Parathyroid adenoma (tissue), 2 donors: ENCODE results near the gene EEF1A2.

Experiments used
- H2AFZ ChIP-seq: fragments of 300-600 bp; sonication (generic); one replicate; pipeline ENCODE4 v1.7.0; 2017; ENCODE audit warnings: antibody characterized with exemption, mild to moderate bottlenecking
- H3K27ac ChIP-seq: fragments of 300-600 bp; sonication (generic); one replicate; pipeline ENCODE4 v1.7.0; 2017
- H3K27me3 ChIP-seq: fragments of 300-600 bp; sonication (generic); one replicate; pipeline ENCODE4 v1.7.0; 2017; ENCODE audit warnings: low read length; ENCODE audit not compliant: control insufficient read depth, insufficient read depth
- H3K36me3 ChIP-seq: fragments of 300-600 bp; sonication (generic); one replicate; pipeline ENCODE4 v1.7.0; 2017; ENCODE audit warnings: low read length; ENCODE audit not compliant: control insufficient read depth, insufficient read depth
- H3K4me1 ChIP-seq: fragments of 300-600 bp; sonication (generic); one replicate; pipeline ENCODE4 v1.7.0; 2017; ENCODE audit warnings: control low read depth
- H3K4me2 ChIP-seq: fragments of 300-600 bp; sonication (generic); one replicate; pipeline ENCODE4 v1.7.0; 2017; ENCODE audit warnings: low read length
- H3K4me3 ChIP-seq: fragments of 300-600 bp; sonication (generic); one replicate; pipeline ENCODE4 v1.7.0; 2017; ENCODE audit warnings: low read depth, low read length
- H3K79me2 ChIP-seq: fragments of 300-600 bp; sonication (generic); one replicate; pipeline ENCODE4 v1.7.0; 2017; ENCODE audit warnings: control low read depth
- H3K9ac ChIP-seq: fragments of 300-600 bp; sonication (generic); one replicate; pipeline ENCODE4 v1.7.0; 2017; ENCODE audit warnings: mild to moderate bottlenecking
- H3K9me3 ChIP-seq: fragments of 300-600 bp; sonication (generic); one replicate; pipeline ENCODE4 v1.7.0; 2017; ENCODE audit warnings: low read length; ENCODE audit not compliant: control insufficient read depth
- CTCF ChIP-seq: fragments of 300-600 bp; sonication (generic); IDR thresholded peaks from one replicate; pipeline ENCODE4 v1.7.0; 2017; ENCODE audit warnings: antibody characterized with exemption, mild to moderate bottlenecking
- donor health status: primary hyperparathyroidism.

EEF1A2 gene

GRCh38 chr20:63495167-63495720, 3.6 kb downstream of the EEF1A2 start:
- H3K4me3 ChIP-seq: no peak overlapping the region
- H3K9me3 ChIP-seq: no peaks in the 10 kb centered on the region
- H3K4me1 ChIP-seq: peaks cover 3% of the 10 kb centered on the region
- H3K4me2 ChIP-seq: no peak overlapping the region
- no peak for TF ChIP-seq CTCF
- no peak overlapping the region for H2AFZ ChIP-seq
- no peaks in the 10 kb centered on the region for H3K27me3 ChIP-seq
- H3K36me3 ChIP-seq: no peaks in the 10 kb centered on the region
- H3K27ac ChIP-seq: no peak overlapping the region
- no peak overlapping the region for H3K9ac ChIP-seq
- H3K79me2 ChIP-seq: no peaks in the 10 kb centered on the region

- Histone ChIP-seq H3K9ac (no peak overlapping the region), H3K4me3 (no peak overlapping the region), H3K79me2 (no peaks in the 10 kb centered on the region), H3K4me2 (no peak overlapping the region), H3K36me3 (no peaks in the 10 kb centered on the region), H3K4me1 (peaks cover 3% of the 10 kb centered on the region), H3K27me3 (no peaks in the 10 kb centered on the region), H3K9me3 (no peaks in the 10 kb centered on the region), H3K27ac (no peak overlapping the region), H2AFZ (no peak overlapping the region)
- no peak for TF ChIP-seq CTCF
Measured at GRCh38 chr20:63494420-63495166, 4.3 kb downstream of the EEF1A2 start.

GRCh38 chr20:63494084-63494419, 4.8 kb downstream of the EEF1A2 start:
- Histone ChIP-seq H3K4me1 (peaks cover 3% of the 10 kb centered on the region), H3K27ac (no peak overlapping the region), H3K36me3 (no peaks in the 10 kb centered on the region), H3K27me3 (no peaks in the 10 kb centered on the region), H2AFZ (no peak overlapping the region), H3K4me3 (no peak overlapping the region), H3K79me2 (no peaks in the 10 kb centered on the region), H3K9ac (no peak overlapping the region), H3K9me3 (no peaks in the 10 kb centered on the region), H3K4me2 (no peak overlapping the region)
- no peak for TF ChIP-seq CTCF

- H3K79me2 ChIP-seq: no peaks in the 10 kb centered on the region
- no peak overlapping the region for H3K4me3 ChIP-seq
- no peak for TF ChIP-seq CTCF
- no peaks in the 10 kb centered on the region for H3K9me3 ChIP-seq
- no peaks in the 10 kb centered on the region for H3K36me3 ChIP-seq
- H2AFZ ChIP-seq: no peak overlapping the region
- no peak overlapping the region for H3K4me2 ChIP-seq
- H3K27me3 ChIP-seq: no peaks in the 10 kb centered on the region
- H3K4me1 ChIP-seq: peaks cover 3% of the 10 kb centered on the region
- H3K9ac ChIP-seq: no peak overlapping the region
- H3K27ac ChIP-seq: no peak overlapping the region
Measured at GRCh38 chr20:63493563-63494020, 5.3 kb downstream of the EEF1A2 start.

GRCh38 chr20:63492982-63493381, 5.9 kb downstream of the EEF1A2 start:
- H3K79me2 ChIP-seq: no peaks in the 10 kb centered on the region
- no peak overlapping the region for H3K9ac ChIP-seq
- no peaks in the 10 kb centered on the region for H3K9me3 ChIP-seq
- peaks cover 3% of the 10 kb centered on the region for H3K4me1 ChIP-seq
- no peaks in the 10 kb centered on the region for H3K36me3 ChIP-seq
- no peak overlapping the region for H3K27ac ChIP-seq
- no peak overlapping the region for H3K4me2 ChIP-seq
- H3K4me3 ChIP-seq: no peak overlapping the region
- no peaks in the 10 kb centered on the region for H3K27me3 ChIP-seq
- TF ChIP-seq CTCF: no peak
- no peak overlapping the region for H2AFZ ChIP-seq
